Placental pericyte (primary cell): ENCODE data around the gene NUAK1. TPM values are rescaled to one million over a fixed set of nuclear protein-coding genes. Genes with fewer than 3 reads are reported as not detected.

ENCODE experiments used
- total RNA-seq: library from RNA; depleted of rRNA; stranded (reverse); fragments of >200 nt; gene quantifications from 2 replicates; pipeline ENCODE4 v1.2.3, GENCODE V29; 2012

Gene NUAK1
- 43.8 and 59.6 TPM in 2 replicates for total RNA-seq

DNA sequence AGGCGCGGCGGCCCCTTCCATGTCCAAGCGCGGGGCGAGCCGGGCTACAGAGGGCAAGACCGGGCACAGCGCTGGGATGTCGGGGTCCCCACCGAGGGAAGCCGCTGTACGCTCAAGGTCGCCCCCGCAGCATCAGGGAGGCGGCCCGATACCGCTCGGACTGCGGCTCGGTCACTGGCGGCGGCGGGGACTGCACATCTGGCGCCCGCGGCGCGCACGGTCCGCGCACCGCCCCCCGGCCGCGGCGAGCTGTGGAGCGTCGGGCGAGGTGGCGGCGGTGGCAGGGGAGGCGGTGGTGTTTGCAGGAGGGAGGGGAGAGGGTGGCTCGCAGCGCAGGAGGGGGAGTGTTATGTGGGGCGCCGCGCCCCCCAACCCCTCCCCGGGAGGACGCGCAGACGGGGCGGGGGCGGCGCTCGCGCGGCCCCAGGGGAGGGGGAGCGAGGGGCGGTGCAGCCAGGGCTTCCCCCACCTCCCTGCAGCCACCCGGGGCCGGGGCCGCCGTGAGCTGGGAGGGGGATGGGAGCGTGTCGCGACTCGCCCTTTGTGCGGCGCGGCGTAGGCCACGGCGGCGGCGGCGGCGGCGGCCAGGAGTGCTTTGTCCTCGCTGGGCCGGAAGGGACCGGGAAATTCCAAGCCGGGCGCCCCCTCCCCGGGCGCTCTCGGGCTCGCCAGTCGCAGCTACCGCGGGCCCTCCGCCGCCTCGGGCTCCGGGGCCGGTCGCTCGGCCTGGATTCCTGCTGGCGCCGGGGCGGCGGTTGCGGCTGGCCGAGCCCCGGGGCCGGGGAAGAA is at the start of gene NUAK1:
NUAK1 (minus strand) TSS at position 322 of the 789 bp plus-strand sequence; CDS start at position 21, 301 bp downstream.

Other genes with a start within 250 kb of the NUAK1 start
- 314 and 356 TPM in 2 replicates for gene CKAP4, start 109.1 kb upstream of the NUAK1 start, total RNA-seq
- 19.6 and 55.4 TPM in 2 replicates for gene TCP11L2, start 163.8 kb upstream of the NUAK1 start, total RNA-seq
- 17.5 and 18.6 TPM in 2 replicates for gene POLR3B, start 218.8 kb upstream of the NUAK1 start, total RNA-seq